ELR (cell line): ENCODE measurements around the gene TCF3.
"Not testable (repeated sequence)": the region's sequence is repeated elsewhere in the genome, so short reads cannot be mapped to it uniquely, and the experiment has no call there.

Experiments
- DNase-seq: peaks from one replicate; pipeline ENCODE4 v3.0.0-alpha.2; 2015; ENCODE audit warnings: low read depth

The TCF3 gene

GRCh38 chr19:1650650-1651567 lies 1.5 kb downstream of the TCF3 start:
- peak; percentile 42 for DNase-seq

- DNase-seq: no peak
These were observed 2.4 kb downstream of the TCF3 start for GRCh38 chr19:1649706-1650649.

GRCh38 chr19:1648920-1649541 lies 3.4 kb downstream of the TCF3 start:
- no peak for DNase-seq

GRCh38 chr19:1648459-1648849 lies 4.0 kb downstream of the TCF3 start:
- DNase-seq: no peak

GRCh38 chr19:1647501-1648458 lies 4.6 kb downstream of the TCF3 start:
- DNase-seq: no peak

GRCh38 chr19:1646659-1647453 lies 5.6 kb downstream of the TCF3 start:
- no peak for DNase-seq

GRCh38 chr19:1646149-1646548 lies 6.3 kb downstream of the TCF3 start:
- no peak for DNase-seq

- no peak for DNase-seq
These were observed 7.1 kb downstream of the TCF3 start for GRCh38 chr19:1645299-1645698.

GRCh38 chr19:1644070-1644469 lies 8.3 kb downstream of the TCF3 start:
- DNase-seq: no peak

GRCh38 chr19:1640893-1641448 lies 11.4 kb downstream of the TCF3 start:
- DNase-seq: not testable (repeated sequence)

GRCh38 chr19:1636325-1637236 lies 15.8 kb downstream of the TCF3 start:
- no peak for DNase-seq

GRCh38 chr19:1634938-1635243 lies 17.5 kb downstream of the TCF3 start:
- no peak for DNase-seq

GRCh38 chr19:1634242-1634937 lies 18.0 kb downstream of the TCF3 start:
- no peak for DNase-seq

- DNase-seq: no peak
These were observed 19.1 kb downstream of the TCF3 start for GRCh38 chr19:1633269-1633826.

GRCh38 chr19:1632462-1633268 lies 19.8 kb downstream of the TCF3 start:
- no peak for DNase-seq

GRCh38 chr19:1631557-1632100 lies 20.8 kb downstream of the TCF3 start:
- DNase-seq: no peak

GRCh38 chr19:1630811-1631210 lies 21.6 kb downstream of the TCF3 start:
- no peak for DNase-seq
